Natural killer cell (primary cell): ENCODE measurements around the gene GRIK1. TPM values are rescaled to one million over a fixed set of nuclear protein-coding genes. Genes with fewer than 3 reads are reported as not detected.

ENCODE experiments used
- ATAC-seq, 3 donors: fragments of 150-1000 bp in 2 of 3; fragments of 200-7000 bp in 1 of 3; cut with Tn5 transposase; 1 replicate in 1 of 3; 2 replicates in 2 of 3; pipeline ENCODE4 v1.10.0; 2021; ENCODE audit warnings: mild to moderate bottlenecking in 2 of 3, moderate library complexity in 2 of 3
- DNase-seq, 2 donors: peaks; one replicate each; pipeline versions ENCODE4 v3.0.0 to v3.0.0-alpha.2; 2013 to 2021; ENCODE audit warnings: mixed read lengths in 1 of 2
- H3K27ac ChIP-seq: one replicate; pipeline ENCODE4 v1.5.1; 2013; ENCODE audit warnings: mild to moderate bottlenecking, low read length
- H3K27me3 ChIP-seq: one replicate; pipeline ENCODE4 v1.6.1; 2013; ENCODE audit warnings: low read length; ENCODE audit not compliant: control insufficient read depth, insufficient read depth
- H3K36me3 ChIP-seq: one replicate; pipeline ENCODE4 v1.6.1; 2013; ENCODE audit warnings: low read length; ENCODE audit not compliant: control insufficient read depth, insufficient read depth
- H3K4me1 ChIP-seq: one replicate; pipeline ENCODE4 v1.6.1; 2013; ENCODE audit warnings: low read length; ENCODE audit not compliant: control insufficient read depth, insufficient read depth
- H3K4me3 ChIP-seq: one replicate; pipeline ENCODE4 v1.5.1; 2013; ENCODE audit warnings: low read length
- H3K9me3 ChIP-seq: one replicate; pipeline ENCODE4 v1.6.1; 2013; ENCODE audit warnings: low read length; ENCODE audit not compliant: control insufficient read depth, insufficient read depth
- H3K27ac Mint-ChIP-seq, 2 donors: one replicate each; pipeline ENCODE4 v1.8.0; 2022; ENCODE audit warnings: mild to moderate bottlenecking in 2 of 2, mixed read lengths in 2 of 2, moderate library complexity in 1 of 2
- H3K27me3 Mint-ChIP-seq, 2 donors: one replicate each; pipeline ENCODE4 v1.8.0; 2022; ENCODE audit warnings: low read depth in 2 of 2, mixed read lengths in 2 of 2
- H3K36me3 Mint-ChIP-seq: one replicate; pipeline ENCODE4 v1.8.0; 2022; ENCODE audit warnings: mixed read lengths
- H3K4me1 Mint-ChIP-seq, 2 donors: one replicate each; pipeline ENCODE4 v1.8.0; 2022; ENCODE audit warnings: mixed read lengths in 2 of 2
- H3K4me3 Mint-ChIP-seq: one replicate; pipeline ENCODE4 v1.8.0; 2022; ENCODE audit warnings: mild to moderate bottlenecking, moderate library complexity, mixed read lengths
- H3K9me3 Mint-ChIP-seq, 2 donors: one replicate each; pipeline ENCODE4 v1.8.0; 2022; ENCODE audit warnings: mixed read lengths in 2 of 2
- CTCF ChIP-seq: fragments of 200-600 bp; IDR thresholded peaks from one replicate; pipeline ENCODE4 v1.8.0; 2022; ENCODE audit warnings: antibody characterized with exemption
- WGBS: methylation state at CpG from one replicate; pipeline ENCODE4 v1.1.7; 2013; ENCODE audit warnings: missing lambda C conversion rate; ENCODE audit not compliant: insufficient coverage; 5-methylcytosine and 5-hydroxymethylcytosine counted together
- intact Hi-C: fragments of 100-400 bp; cut with micrococcal nuclease; formaldehyde crosslinking; loops from one replicate; pipeline ENCODE4 v1.14.2; 2022
- total RNA-seq, 4 donors: library from RNA; stranded (reverse); fragments of 120-200 nt in 1 of 4; gene quantifications; one replicate each; pipeline versions ENCODE4 v1.2.3 to v1.2.4, GENCODE V29; 2013 to 2022

The GRIK1 gene
- total RNA-seq, 3 donors from 2014 or later (not counting 1 experiment from before 2014, with no cell fraction given) = not detected

GRCh38 chr21:29655577-29655976 is 284.2 kb downstream of the GRIK1 start:
- no peaks in the 10 kb centered on the region for H3K27me3 ChIP-seq
- Mint-ChIP-seq H3K4me1 (peaks cover 0 to 7% of the 10 kb centered on the region in 2 donors), H3K27me3 (no peaks in the 10 kb centered on the region), H3K27ac (no peak overlapping the region), H3K4me3 (no peak overlapping the region), H3K36me3 (no peaks in the 10 kb centered on the region), H3K9me3 (peaks cover 4 to 6% of the 10 kb centered on the region in 2 donors)
- ATAC-seq = no peak
- no peaks in the 10 kb centered on the region for H3K9me3 ChIP-seq
- no peak overlapping the region for H3K4me3 ChIP-seq
- no peak for TF ChIP-seq CTCF
- WGBS = 99% methylated on average over 6 of the region's 6 CpGs
- no peaks in the 10 kb centered on the region for H3K4me1 ChIP-seq
- H3K36me3 ChIP-seq = no peaks in the 10 kb centered on the region
- no peak for DNase-seq
- no peak overlapping the region for H3K27ac ChIP-seq
- intact Hi-C loops = no loop called here

- Histone ChIP-seq H3K36me3 (no peaks in the 10 kb centered on the region), H3K27me3 (no peaks in the 10 kb centered on the region), H3K4me1 (no peaks in the 10 kb centered on the region), H3K27ac (no peak overlapping the region), H3K4me3 (no peak overlapping the region), H3K9me3 (no peaks in the 10 kb centered on the region)
- H3K9me3 Mint-ChIP-seq = peaks cover 2 to 4% of the 10 kb centered on the region in 2 donors
- no peak for TF ChIP-seq CTCF
- ATAC-seq (no peak), DNase-seq (no peak)
- H3K27me3 Mint-ChIP-seq = no peaks in the 10 kb centered on the region
- H3K36me3 Mint-ChIP-seq = no peaks in the 10 kb centered on the region
- H3K4me3 Mint-ChIP-seq = no peak overlapping the region
- 93% methylated on average over 3 of the region's 3 CpGs for WGBS
- intact Hi-C loops = no loop called here
- H3K4me1 Mint-ChIP-seq = peaks cover 0 to 7% of the 10 kb centered on the region in 2 donors
- H3K27ac Mint-ChIP-seq = no peak overlapping the region
These were observed 284.9 kb downstream of the GRIK1 start for GRCh38 chr21:29654855-29655254.

GRCh38 chr21:29654203-29654602 is 285.6 kb downstream of the GRIK1 start:
- no peak overlapping the region for H3K4me3 ChIP-seq
- H3K36me3 ChIP-seq = no peaks in the 10 kb centered on the region
- no peak for DNase-seq
- Mint-ChIP-seq H3K9me3 (peaks cover 4 to 8% of the 10 kb centered on the region in 2 donors), H3K27ac (no peak overlapping the region), H3K4me3 (no peak overlapping the region), H3K4me1 (peaks cover 0 to 7% of the 10 kb centered on the region in 2 donors), H3K27me3 (no peaks in the 10 kb centered on the region), H3K36me3 (no peaks in the 10 kb centered on the region)
- H3K9me3 ChIP-seq = no peaks in the 10 kb centered on the region
- no peaks in the 10 kb centered on the region for H3K4me1 ChIP-seq
- no peak overlapping the region for H3K27ac ChIP-seq
- TF ChIP-seq CTCF = no peak
- intact Hi-C loops = no loop called here
- no peaks in the 10 kb centered on the region for H3K27me3 ChIP-seq
- ATAC-seq = no peak

- WGBS = 97% methylated on average over 6 of the region's 6 CpGs
- intact Hi-C loops = no loop called here
- H3K27ac Mint-ChIP-seq = no peak overlapping the region
- no peak for TF ChIP-seq CTCF
- H3K9me3 Mint-ChIP-seq = peaks cover 4 to 7% of the 10 kb centered on the region in 2 donors
- no peaks in the 10 kb centered on the region for H3K4me1 Mint-ChIP-seq
- ATAC-seq (no peak), DNase-seq (no peak)
- no peaks in the 10 kb centered on the region for H3K36me3 ChIP-seq
- H3K27me3 ChIP-seq = no peaks in the 10 kb centered on the region
- no peak overlapping the region for H3K4me3 Mint-ChIP-seq
- no peaks in the 10 kb centered on the region for H3K4me1 ChIP-seq
- H3K27me3 Mint-ChIP-seq = no peaks in the 10 kb centered on the region
- H3K36me3 Mint-ChIP-seq = no peaks in the 10 kb centered on the region
- no peak overlapping the region for H3K4me3 ChIP-seq
- no peaks in the 10 kb centered on the region for H3K9me3 ChIP-seq
- no peak overlapping the region for H3K27ac ChIP-seq
These were observed 289.2 kb downstream of the GRIK1 start for GRCh38 chr21:29650523-29651022.
